ENCODE results near the gene GMPR.
"Not testable (repeated sequence)": the region's sequence is repeated elsewhere in the genome, so short reads cannot be mapped to it uniquely, and the experiment has no call there.

GMPR gene

GRCh38 chr6:16226117-16227047 lies 12.0 kb upstream of the GMPR start:
- DNase-seq = not testable (repeated sequence)

GRCh38 chr6:16227048-16227562 lies 11.3 kb upstream of the GMPR start:
- no peak for DNase-seq

GRCh38 chr6:16227605-16228004 lies 10.8 kb upstream of the GMPR start:
- DNase-seq = no peak

- DNase-seq = no peak
Observed at GRCh38 chr6:16228043-16228442, 10.3 kb upstream of the GMPR start.

GRCh38 chr6:16228709-16229665 lies 9.4 kb upstream of the GMPR start:
- DNase-seq = no peak

- no peak for DNase-seq
Observed at GRCh38 chr6:16229700-16230099, 8.7 kb upstream of the GMPR start.

GRCh38 chr6:16230953-16231352 lies 7.4 kb upstream of the GMPR start:
- DNase-seq = no peak

GRCh38 chr6:16232086-16232485 lies 6.3 kb upstream of the GMPR start:
- no peak for DNase-seq

- DNase-seq = no peak
Observed at GRCh38 chr6:16236009-16236501, 2.3 kb upstream of the GMPR start.

GRCh38 chr6:16236631-16237199 lies 1.7 kb upstream of the GMPR start:
- no peak for DNase-seq

- DNase-seq = no peak
Observed at GRCh38 chr6:16237242-16237641, 1.1 kb upstream of the GMPR start.

GRCh38 chr6:16238963-16239797 lies 793 bp downstream of the GMPR start:
- DNase-seq = peak in 1 of 2 donors; percentile 9

- DNase-seq = no peak
Observed at GRCh38 chr6:16239798-16240123, 1.4 kb downstream of the GMPR start.

- DNase-seq = no peak
Observed at GRCh38 chr6:16240589-16241320, 2.4 kb downstream of the GMPR start.

- DNase-seq = no peak
Observed at GRCh38 chr6:16241321-16241689, 2.9 kb downstream of the GMPR start.

GRCh38 chr6:16243055-16243454 lies 4.7 kb downstream of the GMPR start:
- DNase-seq = no peak

- DNase-seq = no peak
Observed at GRCh38 chr6:16243664-16244063, 5.3 kb downstream of the GMPR start.

- no peak for DNase-seq
Observed at GRCh38 chr6:16244446-16244845, 6.1 kb downstream of the GMPR start.

GRCh38 chr6:16244869-16245451 lies 6.6 kb downstream of the GMPR start:
- no peak for DNase-seq

- DNase-seq = no peak
Observed at GRCh38 chr6:16248271-16248853, 10.0 kb downstream of the GMPR start.

- no peak for DNase-seq
Observed at GRCh38 chr6:16249971-16250370, 11.6 kb downstream of the GMPR start.

Measured in activated CD4-positive, alpha-beta T cell treated with anti-CD3 and anti-CD28 coated beads for 4 hours (primary cell).